Ureter (tissue), 1 donor: ENCODE measurements around the gene GRIK4. TPM values are rescaled to one million over a fixed set of nuclear protein-coding genes. Genes with fewer than 3 reads are reported as not detected.
"Not testable (repeated sequence)": the region's sequence is repeated elsewhere in the genome, so short reads cannot be mapped to it uniquely, and the experiment has no call there.

Experiments used
- DNase-seq: peaks from one replicate; pipeline ENCODE4 v3.0.0-alpha.2; 2020; ENCODE audit warnings: low spot score
- total RNA-seq: library from RNA; stranded (reverse); gene quantifications from one replicate; pipeline ENCODE4 v1.2.4, GENCODE V29; 2023
- donor health status: DM: yes; HTN: yes; CAD: no.

Gene GRIK4
- total RNA-seq, 1 donor from 2014 or later: 0.21 TPM

GRCh38 chr11:120605469-120605868 lies 93.9 kb downstream of the GRIK4 start:
- DNase-seq: no peak

GRCh38 chr11:120606211-120607010 lies 94.9 kb downstream of the GRIK4 start:
- no peak for DNase-seq

DNA sequence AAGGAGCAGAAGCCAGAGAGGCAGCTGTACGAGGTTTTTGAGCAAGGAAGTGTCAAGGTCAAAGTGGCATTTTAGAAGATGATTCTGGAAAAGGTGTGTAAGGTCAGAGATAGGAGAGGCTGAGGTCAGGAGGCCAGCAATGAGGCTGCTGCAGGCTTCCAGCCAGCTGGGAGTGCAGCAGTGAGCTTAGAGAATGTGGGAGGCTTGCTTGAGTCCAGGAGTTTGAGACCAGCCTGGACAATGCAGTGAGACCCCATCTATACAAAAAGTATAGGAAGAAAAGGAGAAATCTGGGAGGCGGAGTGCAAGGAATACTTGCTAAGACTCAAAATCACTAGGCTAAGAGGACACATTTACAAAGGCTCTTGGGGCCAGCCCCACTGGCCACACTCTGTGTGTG lies 96.5 kb downstream of the GRIK4 start:
- no peak for DNase-seq

- no peak for DNase-seq
These were observed 97.2 kb downstream of the GRIK4 start for GRCh38 chr11:120608760-120609211.

- DNase-seq: no peak
These were observed 98.6 kb downstream of the GRIK4 start for GRCh38 chr11:120610111-120610510.

DNA sequence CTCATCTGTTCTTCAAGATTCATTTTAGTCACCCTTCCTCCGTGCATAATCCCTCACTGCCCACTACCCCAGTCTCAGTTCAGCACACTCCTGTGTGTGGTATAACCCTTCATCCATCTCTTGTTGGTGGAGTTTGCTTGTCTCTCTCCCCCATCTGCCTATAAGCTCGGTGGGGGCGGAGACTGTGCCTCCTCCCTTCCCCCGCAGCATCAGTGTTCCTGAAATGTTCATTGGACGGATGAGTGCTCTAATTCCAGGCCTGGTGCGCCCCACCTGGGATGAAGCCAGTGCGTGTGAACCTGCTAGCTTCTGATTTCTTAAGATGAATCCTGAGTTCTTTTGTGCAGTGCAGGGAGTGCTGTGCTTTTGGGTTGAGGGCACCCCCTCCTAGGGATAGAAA lies 100.0 kb downstream of the GRIK4 start:
- DNase-seq: no peak

DNA sequence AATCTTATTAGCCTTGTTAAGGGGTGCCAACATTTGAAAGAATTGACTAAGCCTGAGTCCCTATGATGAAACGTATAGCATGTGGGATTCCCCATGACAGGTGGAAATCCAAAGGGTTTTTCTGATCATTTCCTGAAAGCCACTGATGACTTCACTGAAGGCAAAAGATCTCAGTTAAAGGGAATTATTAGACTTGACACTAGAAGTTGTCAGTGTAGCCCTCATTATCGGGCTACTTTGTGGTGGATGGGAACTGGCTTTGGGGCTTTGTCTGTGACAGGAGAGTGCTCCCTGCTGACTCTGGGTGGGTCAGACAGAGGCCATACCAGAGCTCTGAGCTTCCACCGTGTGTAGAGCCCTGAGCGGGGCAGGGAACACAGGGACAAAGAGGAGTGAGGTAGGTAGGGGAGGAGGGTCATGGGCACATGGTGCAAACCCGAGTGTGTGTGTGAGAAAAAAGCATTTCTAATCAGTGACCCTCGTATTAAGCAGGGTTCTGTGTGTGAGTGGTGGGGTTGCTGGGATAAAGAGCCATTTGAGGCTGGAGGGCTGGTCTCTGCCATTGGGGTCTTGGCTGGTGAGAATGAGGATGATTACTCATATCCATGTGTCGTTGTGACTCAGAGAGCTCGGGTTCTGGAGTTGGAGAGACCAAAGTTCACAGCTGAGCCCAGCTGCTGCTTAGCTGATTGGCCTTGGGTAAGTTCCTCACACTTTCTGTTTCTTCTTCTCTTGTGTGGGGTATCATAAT lies 101.1 kb downstream of the GRIK4 start:
- DNase-seq: no peak

- no peak for DNase-seq
These were observed 102.0 kb downstream of the GRIK4 start for GRCh38 chr11:120613264-120614226.

DNA sequence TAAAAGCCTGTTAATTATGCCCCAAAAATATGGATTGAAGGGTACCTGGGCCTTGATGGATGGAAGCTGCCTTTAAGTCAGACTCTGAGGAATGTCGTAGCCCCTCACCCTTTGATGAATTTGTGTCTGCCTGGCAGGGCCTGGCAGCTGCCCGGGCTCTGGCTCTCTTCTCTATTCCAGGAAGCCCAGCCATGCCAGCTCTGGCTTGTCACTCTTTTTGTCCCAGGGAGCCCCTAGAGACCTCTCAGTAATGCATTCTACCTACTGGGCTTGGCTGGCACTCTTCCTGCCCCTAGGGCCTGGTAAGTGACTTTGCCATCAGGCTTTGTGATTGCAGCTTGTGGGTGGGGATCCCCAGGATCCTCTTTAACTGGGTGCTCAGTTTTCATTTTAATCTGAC lies 103.8 kb downstream of the GRIK4 start:
- no peak for DNase-seq

- no peak for DNase-seq
These were observed 106.9 kb downstream of the GRIK4 start for GRCh38 chr11:120618399-120618798.

- no peak for DNase-seq
These were observed 110.8 kb downstream of the GRIK4 start for GRCh38 chr11:120622189-120622875.

DNA sequence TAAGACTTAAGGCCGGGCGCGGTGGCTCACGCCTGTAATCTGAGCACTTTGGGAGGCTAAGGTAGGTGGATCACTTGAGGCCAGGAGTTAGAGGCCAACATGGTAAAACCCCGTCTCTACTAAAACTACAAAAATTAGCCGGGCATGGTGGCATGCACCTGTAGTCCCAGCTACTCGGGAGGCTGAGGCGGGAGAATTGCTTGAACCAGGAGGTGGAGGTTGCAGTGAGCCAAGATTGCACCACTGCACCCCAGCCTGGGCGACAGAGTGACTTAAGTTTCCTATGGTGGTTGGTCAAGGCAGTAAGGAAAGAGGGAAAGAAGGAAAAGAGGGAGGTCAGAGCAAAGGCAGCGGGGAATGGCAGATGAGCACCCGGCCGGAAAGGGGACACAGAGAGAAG lies 113.4 kb downstream of the GRIK4 start:
- not testable (repeated sequence) for DNase-seq

DNA sequence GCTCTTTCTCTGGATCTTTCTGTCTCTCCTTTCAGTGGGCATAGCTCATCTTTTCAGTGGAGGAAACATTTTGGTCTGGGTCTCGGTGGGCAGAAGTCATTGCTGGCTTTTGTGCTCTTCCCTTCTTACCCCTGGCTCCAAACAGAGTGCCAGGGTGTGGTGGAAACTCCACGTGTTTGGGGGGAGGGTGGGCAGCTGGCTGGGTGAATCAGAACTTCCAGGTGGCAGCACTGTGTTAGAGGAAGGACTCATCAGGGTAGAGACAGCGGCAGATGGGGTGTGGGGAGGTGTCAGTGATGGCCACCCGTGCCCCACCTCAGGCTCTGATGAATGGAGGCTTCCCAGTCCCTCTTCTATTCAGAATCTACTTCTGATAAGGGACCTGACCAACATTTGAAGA lies 114.0 kb downstream of the GRIK4 start:
- no peak for DNase-seq

DNA sequence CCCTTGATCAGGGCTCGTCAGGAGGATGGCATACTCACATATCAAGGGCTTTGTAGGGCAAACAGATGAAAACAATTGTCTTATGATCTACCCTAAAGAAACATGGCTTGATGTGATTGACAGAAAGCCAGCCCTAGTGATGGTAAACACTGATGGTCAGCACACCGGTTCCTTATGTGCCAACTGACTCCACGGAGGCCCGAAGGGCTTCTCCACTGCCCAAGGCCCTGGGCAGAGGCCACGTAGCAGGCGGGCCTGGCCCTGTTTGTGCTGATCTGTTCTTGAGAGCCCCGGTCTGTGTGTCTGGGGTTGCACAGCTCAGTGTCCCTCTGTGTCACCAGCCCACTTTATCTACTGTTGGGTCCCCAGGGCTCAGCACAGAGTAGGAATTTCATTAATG lies 115.2 kb downstream of the GRIK4 start:
- DNase-seq: no peak

DNA sequence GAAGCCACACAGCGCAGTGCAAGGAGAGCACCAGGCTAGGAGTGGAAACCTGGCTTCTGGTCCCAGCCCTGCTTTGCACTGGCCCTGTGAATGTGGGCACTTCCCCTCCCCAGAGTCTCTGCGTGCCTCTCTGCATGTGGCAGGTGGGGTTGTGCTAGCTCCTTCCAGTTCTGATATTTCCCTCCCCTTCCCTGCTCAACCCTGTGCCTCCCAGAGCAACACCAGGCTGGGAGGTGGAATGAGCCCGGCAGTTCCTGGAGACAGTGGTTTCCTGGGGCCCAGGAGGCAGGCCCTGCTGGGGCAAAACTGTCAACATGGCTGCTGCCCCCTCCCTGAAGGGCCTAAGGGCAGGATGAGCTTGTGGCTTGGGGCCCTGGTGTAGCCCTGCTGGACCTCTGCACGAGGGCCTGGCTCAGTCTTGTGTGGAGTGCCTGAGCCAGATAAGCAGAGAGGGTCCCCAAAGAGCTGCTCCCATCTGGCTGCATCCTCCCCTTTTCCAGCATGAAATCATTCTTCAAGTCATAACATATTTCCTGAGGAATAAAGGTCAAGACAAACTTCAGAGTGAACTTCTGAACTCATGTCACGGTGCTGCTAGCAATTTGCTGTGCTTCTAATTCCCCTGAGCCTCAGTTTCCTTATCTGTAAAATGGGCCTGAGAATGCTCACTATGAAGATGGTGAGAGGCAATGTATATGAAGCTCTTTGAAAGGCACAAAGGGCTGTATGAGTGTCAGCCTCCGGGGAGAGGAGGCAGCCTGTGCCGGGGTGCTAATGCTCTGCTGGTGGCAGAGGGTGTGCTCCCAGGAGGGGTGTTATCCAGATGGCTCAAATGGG lies 116.0 kb downstream of the GRIK4 start:
- DNase-seq: no peak

DNA sequence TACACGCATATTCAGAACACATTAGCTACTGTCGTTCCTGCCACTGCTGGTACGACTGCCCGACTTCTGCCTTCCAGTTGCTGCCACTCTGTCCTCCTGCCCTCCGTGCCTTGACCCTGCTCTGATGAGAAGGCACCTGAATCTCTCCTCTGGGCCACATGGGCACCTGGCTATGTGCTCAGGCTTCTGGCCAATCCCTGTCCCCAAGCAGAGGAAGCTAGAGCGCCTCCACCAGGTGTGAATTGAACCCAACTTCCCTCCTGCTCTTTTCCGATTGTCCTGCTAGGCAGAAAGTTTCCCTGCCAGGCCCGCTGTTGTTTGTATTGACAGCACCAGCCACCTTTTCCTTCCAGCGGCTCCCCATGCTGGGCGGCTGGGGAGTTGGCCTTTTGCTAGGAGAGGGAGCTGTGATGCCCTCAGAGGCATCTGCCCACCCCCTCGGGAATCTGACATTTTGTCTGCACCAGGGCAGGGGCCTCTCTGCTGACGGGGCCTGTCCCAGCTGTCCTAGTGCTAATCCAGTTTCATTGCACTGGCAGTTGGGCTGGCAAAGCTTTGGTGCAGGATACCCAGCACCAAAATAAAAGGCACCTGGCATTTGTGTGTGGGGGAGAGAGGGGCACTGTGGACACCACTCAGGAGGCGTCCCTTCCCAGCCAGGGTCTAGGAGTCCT lies 118.0 kb downstream of the GRIK4 start:
- DNase-seq: no peak

GRCh38 chr11:120630122-120630521 lies 118.6 kb downstream of the GRIK4 start:
- DNase-seq: no peak

GRCh38 chr11:120632579-120632978 lies 121.0 kb downstream of the GRIK4 start:
- DNase-seq: no peak

- no peak for DNase-seq
These were observed 122.3 kb downstream of the GRIK4 start for GRCh38 chr11:120633616-120634393.
